ENCODE data around the gene IPCEF1. TPM values are rescaled to one million over a fixed set of nuclear protein-coding genes. Genes with fewer than 3 reads are reported as not detected.

The IPCEF1 gene
- total RNA-seq, 1 experiment from 2014 or later = 0.52 TPM

DNA sequence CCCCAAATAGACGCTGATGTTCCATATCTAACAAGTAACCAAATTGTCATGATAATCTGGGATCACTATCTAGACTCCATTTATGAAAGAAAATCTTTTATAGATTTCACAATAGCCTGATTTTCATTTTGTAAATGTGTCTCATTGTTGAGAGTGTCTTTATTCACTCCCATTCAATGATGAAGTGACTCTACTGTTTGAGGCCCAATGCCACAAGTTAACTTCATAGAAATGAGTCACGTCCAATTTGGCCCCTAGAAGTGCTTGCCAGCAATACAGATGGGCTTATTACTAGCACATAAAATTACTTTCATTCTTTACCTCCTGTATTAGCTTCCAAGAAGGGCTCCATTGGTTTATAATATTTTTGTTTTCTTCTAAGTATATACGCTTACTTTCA, 6.3 kb downstream of the IPCEF1 start:
- Mint-ChIP-seq H3K27me3 (ENCODE audit: unreplicated experiment) (peaks cover 18% of the 10 kb centered on the region), H3K4me1 (ENCODE audit: low read depth, unreplicated experiment) (no peaks in the 10 kb centered on the region), H3K36me3 (ENCODE audit: insufficient read depth, unreplicated experiment) (no peaks in the 10 kb centered on the region), H3K27ac (ENCODE audit: unreplicated experiment) (no peak overlapping the region), H3K4me3 (ENCODE audit: low read depth, unreplicated experiment) (no peak overlapping the region), H3K9me3 (ENCODE audit: low read depth, unreplicated experiment) (no peaks in the 10 kb centered on the region)
- TF ChIP-seq CTCF (IDR thresholded peaks at IDR 0.05; ENCODE audit: unreplicated experiment) = no peak
- BruUV-seq (replicated peaks) = no TSS peak
- intact Hi-C loops (cut with micrococcal nuclease; ENCODE audit: unreplicated experiment) = no loop called here
- no peak for DNase-seq
- CTCF ChIA-PET = interaction anchor here (0.7 kb wide), 1 partner anchor 456 kb away, joined by 3 read pairs; no protein-coding TSS in a partner anchor

- DNase-seq = no peak
- intact Hi-C loops (cut with micrococcal nuclease; ENCODE audit: unreplicated experiment) = no loop called here
- Mint-ChIP-seq H3K9me3 (ENCODE audit: low read depth, unreplicated experiment) (no peaks in the 10 kb centered on the region), H3K36me3 (ENCODE audit: insufficient read depth, unreplicated experiment) (peaks cover 9% of the 10 kb centered on the region), H3K4me1 (ENCODE audit: low read depth, unreplicated experiment) (peaks cover 17% of the 10 kb centered on the region), H3K27ac (ENCODE audit: unreplicated experiment) (no peak overlapping the region), H3K4me3 (ENCODE audit: low read depth, unreplicated experiment) (no peak overlapping the region), H3K27me3 (ENCODE audit: unreplicated experiment) (no peaks in the 10 kb centered on the region)
- BruUV-seq (replicated peaks) = no TSS peak
- CTCF ChIA-PET = no interaction called here
- no peak for TF ChIP-seq CTCF (IDR thresholded peaks at IDR 0.05; ENCODE audit: unreplicated experiment)
Measured at GRCh38 chr6:154347981-154348380, 8.6 kb downstream of the IPCEF1 start.

DNA sequence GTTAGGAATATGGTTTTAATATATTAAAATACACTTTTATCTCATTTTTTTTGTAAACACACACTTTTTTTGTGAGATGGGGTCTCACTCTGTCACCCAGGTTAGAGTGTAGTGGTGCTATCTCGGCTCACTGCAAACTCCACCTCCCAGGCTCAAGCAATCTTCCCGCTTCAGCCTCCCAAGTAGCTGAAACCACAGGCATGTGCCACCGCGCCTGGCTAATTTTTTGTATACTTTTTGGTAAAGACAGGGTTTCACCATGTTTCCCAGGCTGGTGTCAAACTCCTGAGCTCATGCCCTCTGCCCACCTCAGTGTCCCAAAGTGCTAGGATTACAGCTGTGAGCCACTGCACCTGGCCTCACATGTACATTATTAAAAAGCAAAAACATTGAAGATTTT, 10.8 kb downstream of the IPCEF1 start:
- CTCF ChIA-PET = no interaction called here
- no peaks in the 10 kb centered on the region for H3K9me3 Mint-ChIP-seq (ENCODE audit: low read depth, unreplicated experiment)
- H3K4me3 Mint-ChIP-seq (ENCODE audit: low read depth, unreplicated experiment) = no peak overlapping the region
- H3K4me1 Mint-ChIP-seq (ENCODE audit: low read depth, unreplicated experiment) = peaks cover 18% of the 10 kb centered on the region
- intact Hi-C loops (cut with micrococcal nuclease; ENCODE audit: unreplicated experiment) = no loop called here
- H3K27ac Mint-ChIP-seq (ENCODE audit: unreplicated experiment) = no peak overlapping the region
- H3K27me3 Mint-ChIP-seq (ENCODE audit: unreplicated experiment) = no peaks in the 10 kb centered on the region
- no TSS peak for BruUV-seq (replicated peaks)
- no peak for DNase-seq
- no peak for TF ChIP-seq CTCF (IDR thresholded peaks at IDR 0.05; ENCODE audit: unreplicated experiment)
- H3K36me3 Mint-ChIP-seq (ENCODE audit: insufficient read depth, unreplicated experiment) = peaks cover 9% of the 10 kb centered on the region

DNA sequence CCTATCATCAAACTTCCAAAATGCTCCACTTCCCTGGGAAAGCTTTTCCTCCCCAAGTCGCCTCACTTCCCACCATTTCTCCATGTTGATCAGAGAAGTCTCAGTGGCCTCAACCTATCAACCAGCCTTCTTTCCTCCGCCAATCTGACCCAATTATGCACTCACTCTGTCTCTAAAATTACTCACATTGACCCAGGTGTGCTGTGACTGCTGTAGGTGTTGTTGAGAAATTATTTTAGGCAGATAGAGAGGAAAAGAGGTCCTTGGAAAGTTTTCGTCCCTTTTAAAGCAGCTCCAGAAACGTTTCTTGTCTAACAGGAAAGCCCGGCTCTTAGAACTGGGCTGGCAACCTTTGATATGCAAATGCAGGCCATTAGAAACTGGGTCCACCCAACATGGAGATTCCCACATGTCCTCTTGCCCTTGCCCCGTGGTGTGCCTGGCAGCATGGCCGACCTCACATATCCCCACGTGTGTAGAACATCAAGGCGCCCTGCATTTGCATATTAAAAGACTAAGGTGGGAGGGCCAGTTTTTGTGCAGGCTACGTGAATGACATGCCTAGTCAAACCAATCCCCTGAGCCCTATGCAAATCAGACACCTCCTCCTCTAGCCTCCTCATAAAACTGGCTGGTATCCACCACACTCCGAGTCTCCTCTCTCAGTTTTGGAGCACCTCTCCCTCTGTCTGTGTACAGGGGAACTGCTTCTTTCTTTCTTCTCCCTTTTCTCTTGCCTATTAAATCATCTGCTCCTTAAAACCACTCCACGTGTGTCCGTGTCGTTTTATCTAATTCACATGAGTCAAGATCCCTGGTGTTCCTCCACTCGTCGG, 12.9 kb downstream of the IPCEF1 start:
- H3K36me3 Mint-ChIP-seq (ENCODE audit: insufficient read depth, unreplicated experiment) = peaks cover 9% of the 10 kb centered on the region
- DNase-seq = peak; percentile 60
- H3K4me3 Mint-ChIP-seq (ENCODE audit: low read depth, unreplicated experiment) = peak overlapping the region; percentile 63
- no peak for TF ChIP-seq CTCF (IDR thresholded peaks at IDR 0.05; ENCODE audit: unreplicated experiment)
- intact Hi-C loops (cut with micrococcal nuclease; ENCODE audit: unreplicated experiment) = loop anchor here (5.0 kb wide), 2 partner anchors 41 to 186 kb away; no protein-coding TSS in a partner anchor
- peak overlapping the region; percentile 38 for H3K27ac Mint-ChIP-seq (ENCODE audit: unreplicated experiment)
- no TSS peak for BruUV-seq (replicated peaks)
- H3K9me3 Mint-ChIP-seq (ENCODE audit: low read depth, unreplicated experiment) = no peaks in the 10 kb centered on the region
- no peaks in the 10 kb centered on the region for H3K27me3 Mint-ChIP-seq (ENCODE audit: unreplicated experiment)
- CTCF ChIA-PET = no interaction called here
- peaks cover 18% of the 10 kb centered on the region for H3K4me1 Mint-ChIP-seq (ENCODE audit: low read depth, unreplicated experiment)
